Measurements from ENCODE around the gene IL31RA.

- no peak for TF ChIP-seq POLR2AphosphoS5 (IDR thresholded peaks at IDR 0.05; ENCODE audit: low read depth, low read length)
- no peak for TF ChIP-seq REST (IDR thresholded peaks at IDR 0.05; ENCODE audit: insufficient read depth in 1 of 2, low read depth in 2 of 2, low read length in 2 of 2)
- TF ChIP-seq FOXP2 (optimal IDR thresholded peaks at IDR 0.05; ENCODE audit: borderline replicate concordance, extremely low read depth, extremely low read length, insufficient read depth): no peak
- no peak for TF ChIP-seq TAF1 (IDR thresholded peaks at IDR 0.05; ENCODE audit: borderline replicate concordance, insufficient read depth, low read length)
- no peak for TF ChIP-seq SIN3A (IDR thresholded peaks at IDR 0.05; ENCODE audit: borderline replicate concordance, insufficient read depth, low read length)
Observed at GRCh38 chr5:55841976-55842375, 9.2 kb upstream of the IL31RA start.

Data from PFSK-1 (cell line).